HUDEP-2 (cell line): ENCODE data around the gene CCDC191.

Source experiments
- DNase-seq, 76 experiments: peaks; one replicate each; lab custom pipeline; 2025; ENCODE audit not compliant: unreplicated experiment in 76 of 76; lab: John Stamatoyannopoulos, UW

The CCDC191 gene

GRCh38 chr3:113966172-113966571 is 90.2 kb downstream of the CCDC191 start:
- DNase-seq = no peak

GRCh38 chr3:113963879-113964278 is 92.4 kb downstream of the CCDC191 start:
- DNase-seq = peak in 1 of 76 experiments; percentile 5

- no peak for DNase-seq
These were observed 102.1 kb downstream of the CCDC191 start for GRCh38 chr3:113954091-113954685.

- DNase-seq = no peak
These were observed 102.6 kb downstream of the CCDC191 start for GRCh38 chr3:113953677-113954076.

- no peak for DNase-seq
These were observed 103.4 kb downstream of the CCDC191 start for GRCh38 chr3:113952921-113953320.

- DNase-seq = peak in 3 of 76 experiments; percentile 3 to 38 (median 21)
These were observed 108.1 kb downstream of the CCDC191 start for GRCh38 chr3:113948015-113948917.

- DNase-seq = peak in 48 of 76 experiments; percentile 3 to 58 (median 28)
These were observed 108.8 kb downstream of the CCDC191 start, which contains the start of gene ZDHHC23 for GRCh38 chr3:113947372-113948014. ZDHHC23 (plus strand) TSS chr3:113948013; CDS start chr3:113948803, 790 bp downstream.

GRCh38 chr3:113946831-113947230 is 109.5 kb downstream of the CCDC191 start:
- no peak for DNase-seq

GRCh38 chr3:113927556-113927955 is 128.8 kb downstream of the CCDC191 start:
- no peak for DNase-seq

GRCh38 chr3:113914646-113915045 is 141.7 kb downstream of the CCDC191 start:
- no peak for DNase-seq
